Bronchial epithelial cell (primary cell): Measurements from ENCODE around the gene C3orf52. TPM values are rescaled to one million over a fixed set of nuclear protein-coding genes. Genes with fewer than 3 reads are reported as not detected.

Experiments used
- DNase-seq: peaks from one replicate; pipeline ENCODE4 v3.0.0-alpha.2; 2010; ENCODE audit warnings: low read depth
- FAIRE-seq: peaks from 2 replicates; lab custom pipeline; 2011; peaks lifted over from hg19 to GRCh38; lab: Jason Lieb, UNC
- H3K27me3 ChIP-seq: 2 replicates; pipeline ENCODE4 v1.5.1; 2011; ENCODE audit warnings: low read length; ENCODE audit not compliant: control insufficient read depth, insufficient read depth
- H3K36me3 ChIP-seq: 2 replicates; pipeline ENCODE4 v1.5.1; 2011; ENCODE audit warnings: low read length; ENCODE audit not compliant: control insufficient read depth, insufficient read depth
- H3K4me3 ChIP-seq: 2 replicates; pipeline ENCODE4 v1.5.1; 2011; ENCODE audit warnings: mild to moderate bottlenecking, low read depth, low read length, control low read depth
- total RNA-seq: library from RNA; depleted of rRNA; stranded (reverse); fragments of >200 nt; gene quantifications from 2 replicates; pipeline ENCODE4 v1.2.1, GENCODE V29; 2014
- TF ChIP-seq, protein P1 (sequence below): IDR thresholded peaks from 2 replicates; pipeline ENCODE4 v1.5.1; 2011; ENCODE audit warnings: mild to moderate bottlenecking, moderate library complexity, low read length, control low read depth, inconsistent platforms; ENCODE audit not compliant: insufficient read depth, severe bottlenecking

C3orf52 gene
- total RNA-seq, 1 donor from 2014 or later: 45.5 TPM

- Histone ChIP-seq H3K27me3 (no peaks in the 10 kb centered on the region), H3K4me3 (no peak overlapping the region), H3K36me3 (peaks cover 4% of the 10 kb centered on the region)
- FAIRE-seq: no peak
- DNase-seq: no peak
- TF ChIP-seq, protein P1, sequence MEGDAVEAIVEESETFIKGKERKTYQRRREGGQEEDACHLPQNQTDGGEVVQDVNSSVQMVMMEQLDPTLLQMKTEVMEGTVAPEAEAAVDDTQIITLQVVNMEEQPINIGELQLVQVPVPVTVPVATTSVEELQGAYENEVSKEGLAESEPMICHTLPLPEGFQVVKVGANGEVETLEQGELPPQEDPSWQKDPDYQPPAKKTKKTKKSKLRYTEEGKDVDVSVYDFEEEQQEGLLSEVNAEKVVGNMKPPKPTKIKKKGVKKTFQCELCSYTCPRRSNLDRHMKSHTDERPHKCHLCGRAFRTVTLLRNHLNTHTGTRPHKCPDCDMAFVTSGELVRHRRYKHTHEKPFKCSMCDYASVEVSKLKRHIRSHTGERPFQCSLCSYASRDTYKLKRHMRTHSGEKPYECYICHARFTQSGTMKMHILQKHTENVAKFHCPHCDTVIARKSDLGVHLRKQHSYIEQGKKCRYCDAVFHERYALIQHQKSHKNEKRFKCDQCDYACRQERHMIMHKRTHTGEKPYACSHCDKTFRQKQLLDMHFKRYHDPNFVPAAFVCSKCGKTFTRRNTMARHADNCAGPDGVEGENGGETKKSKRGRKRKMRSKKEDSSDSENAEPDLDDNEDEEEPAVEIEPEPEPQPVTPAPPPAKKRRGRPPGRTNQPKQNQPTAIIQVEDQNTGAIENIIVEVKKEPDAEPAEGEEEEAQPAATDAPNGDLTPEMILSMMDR: no peak
Observed at GRCh38 chr3:112122870-112123269, 36.7 kb downstream of the C3orf52 start.

DNA sequence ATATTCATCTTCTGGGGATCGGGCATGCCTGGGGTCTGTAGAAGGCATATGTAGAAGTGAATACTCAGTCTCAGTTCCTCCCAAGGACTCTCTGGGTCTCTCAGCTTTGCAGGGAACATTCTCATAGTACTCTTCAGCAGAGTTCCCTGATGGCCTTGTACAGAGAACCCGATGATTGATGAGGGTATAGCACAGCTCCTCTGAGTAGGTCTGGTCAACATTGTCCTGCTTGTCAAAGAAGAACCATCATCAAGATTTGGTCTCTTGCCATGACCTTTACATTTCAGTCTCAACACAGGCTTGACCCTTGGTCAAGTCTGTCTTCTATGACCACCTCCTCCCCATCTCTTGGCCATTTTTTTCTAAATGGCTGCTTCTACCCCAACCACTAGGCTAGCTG is 37.4 kb downstream of the C3orf52 start:
- Histone ChIP-seq H3K27me3 (no peaks in the 10 kb centered on the region), H3K36me3 (peaks cover 1% of the 10 kb centered on the region), H3K4me3 (no peak overlapping the region)
- DNase-seq: no peak
- TF ChIP-seq, protein P1: no peak
- no peak for FAIRE-seq

DNA sequence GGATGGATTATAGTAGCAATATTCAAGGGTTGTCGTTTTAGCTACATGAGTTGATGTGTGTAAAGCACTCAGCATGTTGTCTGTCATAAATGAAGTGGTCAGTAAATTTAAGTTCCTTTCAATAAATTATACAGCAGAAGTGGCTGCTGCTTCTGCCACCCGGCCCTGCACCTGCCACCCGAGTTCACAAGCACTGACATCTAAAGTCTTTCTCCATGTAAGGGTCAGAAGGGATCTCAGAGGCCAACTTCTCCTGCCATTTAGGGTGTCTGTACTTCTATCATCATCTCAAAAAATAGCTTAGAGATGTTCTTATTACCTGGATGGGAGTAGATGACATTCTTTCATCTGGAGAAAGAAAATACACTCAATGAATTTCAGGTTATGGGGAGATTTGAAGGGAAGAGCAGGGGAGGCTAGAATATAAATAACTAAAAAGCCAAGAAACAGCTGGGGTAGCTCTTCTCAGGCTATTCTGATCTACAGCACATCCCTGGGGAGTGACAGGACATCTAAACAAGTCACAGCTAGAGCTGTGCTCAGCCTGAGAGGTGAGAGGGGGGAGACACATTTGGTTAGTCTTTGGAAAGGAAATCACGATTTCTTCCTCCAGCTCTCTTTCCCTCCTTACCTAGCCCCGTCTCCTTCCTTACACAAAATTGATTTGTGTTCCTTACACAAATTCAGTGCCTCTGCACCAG is 38.9 kb downstream of the C3orf52 start:
- no peak for DNase-seq
- TF ChIP-seq, protein P1: no peak
- no peak for FAIRE-seq
- Histone ChIP-seq H3K27me3 (no peaks in the 10 kb centered on the region), H3K36me3 (peaks cover 1% of the 10 kb centered on the region), H3K4me3 (no peak overlapping the region)

DNA sequence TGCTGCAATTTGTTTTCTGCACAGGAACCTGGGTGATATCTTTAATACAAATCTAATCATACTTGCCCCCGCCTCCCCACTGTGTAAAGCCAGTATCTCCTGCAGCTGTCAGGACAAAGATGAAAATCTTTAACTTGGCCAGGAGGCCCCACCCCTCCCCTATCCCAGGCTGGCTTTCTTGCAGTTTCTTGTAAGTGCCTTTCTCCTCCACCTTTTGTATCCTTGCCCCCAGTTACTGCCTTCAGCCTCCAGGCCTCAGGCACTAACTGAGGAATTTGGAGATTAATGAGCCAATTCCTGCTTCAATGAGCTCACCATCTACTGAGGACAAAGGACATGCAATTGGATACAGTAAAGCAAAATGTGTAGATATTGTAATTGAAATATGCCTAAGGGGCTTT is 40.3 kb downstream of the C3orf52 start:
- Histone ChIP-seq H3K36me3 (peaks cover 1% of the 10 kb centered on the region), H3K27me3 (no peaks in the 10 kb centered on the region), H3K4me3 (no peak overlapping the region)
- no peak for DNase-seq
- TF ChIP-seq, protein P1: no peak
- FAIRE-seq: no peak

DNA sequence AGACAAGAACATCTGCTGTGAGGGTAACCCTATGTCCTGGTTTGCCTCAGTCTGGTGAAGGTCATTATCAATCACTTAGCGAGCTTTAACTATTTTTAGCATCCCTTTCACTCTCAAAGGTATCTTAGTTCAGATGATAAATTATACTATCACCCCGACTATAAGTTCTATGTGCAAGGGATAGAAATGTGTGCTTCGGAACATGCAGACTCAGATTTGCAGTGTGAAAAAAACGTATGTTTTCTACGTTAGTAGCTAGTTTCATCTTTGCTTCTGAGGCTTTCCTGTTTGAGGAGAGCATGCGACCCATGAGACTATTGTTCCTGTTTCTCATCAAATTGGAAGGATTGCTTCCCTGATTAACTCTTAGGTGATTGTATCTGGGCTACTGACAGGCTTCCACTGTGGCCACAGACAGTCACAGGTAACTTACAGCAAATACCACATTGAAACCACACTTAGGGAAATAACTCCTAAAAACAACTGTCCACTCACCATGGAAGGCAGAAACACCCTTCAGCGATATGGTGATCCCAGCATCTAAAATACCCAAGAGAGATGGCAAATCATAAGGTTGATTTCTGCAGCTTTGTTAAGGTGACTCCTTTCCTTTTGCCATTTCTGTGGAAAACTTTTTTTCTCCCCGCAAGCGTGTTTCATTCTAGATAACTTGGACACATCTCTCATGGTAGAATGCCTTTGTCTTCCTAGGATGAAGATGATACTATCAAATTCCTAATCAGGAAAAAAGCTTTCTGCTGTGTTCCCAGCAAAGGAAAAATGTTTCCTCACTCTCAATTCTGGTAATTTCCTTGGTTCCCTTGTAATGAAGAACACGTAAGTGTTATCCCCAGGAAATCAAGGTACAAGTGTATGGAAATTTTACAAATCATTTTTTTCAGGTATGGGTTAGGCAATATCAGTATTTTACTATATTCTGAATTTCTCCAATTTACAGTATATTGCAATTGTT is 41.6 kb downstream of the C3orf52 start:
- TF ChIP-seq, protein P1: no peak
- FAIRE-seq: no peak
- peaks cover 1% of the 10 kb centered on the region for H3K36me3 ChIP-seq
- H3K4me3 ChIP-seq: no peak overlapping the region
- no peaks in the 10 kb centered on the region for H3K27me3 ChIP-seq
- DNase-seq: no peak
